Activated T-helper 17 cell treated with anti-CD3 and anti-CD28 coated beads, Interleukin-2, amount 50 U/mL, for 72 hours (primary cell): ENCODE data around the gene OBP2A. TPM values are rescaled to one million over a fixed set of nuclear protein-coding genes. Genes with fewer than 3 reads are reported as not detected.
A peak's percentile ranks its signal among the peaks of the same experiment; 100 is the strongest.
"Not testable (repeated sequence)": the region's sequence is repeated elsewhere in the genome, so short reads cannot be mapped to it uniquely, and the experiment has no call there.

Experiments
- ATAC-seq: fragments of 150-1000 bp; cut with Tn5 transposase; replicated peaks from 2 replicates; pipeline ENCODE4 v1.10.0; 2021; ENCODE audit warnings: mild to moderate bottlenecking, moderate library complexity
- H3K27ac Mint-ChIP-seq: one replicate; pipeline ENCODE4 v1.8.0; 2022; ENCODE audit warnings: mixed read lengths
- H3K27me3 Mint-ChIP-seq: one replicate; pipeline ENCODE4 v1.8.0; 2022; ENCODE audit warnings: mixed read lengths
- H3K36me3 Mint-ChIP-seq: one replicate; pipeline ENCODE4 v1.8.0; 2022; ENCODE audit warnings: low read depth, mild to moderate bottlenecking, mixed read lengths
- H3K4me1 Mint-ChIP-seq: one replicate; pipeline ENCODE4 v1.8.0; 2022; ENCODE audit warnings: mixed read lengths
- H3K4me3 Mint-ChIP-seq: one replicate; pipeline ENCODE4 v1.8.0; 2022; ENCODE audit warnings: mild to moderate bottlenecking, mixed read lengths
- H3K9me3 Mint-ChIP-seq: one replicate; pipeline ENCODE4 v1.8.0; 2022; ENCODE audit warnings: mixed read lengths
- total RNA-seq, 2 donors: library from RNA; stranded (reverse); gene quantifications; one replicate each; pipeline ENCODE4 v1.2.3, GENCODE V29; 2022

The OBP2A gene
- total RNA-seq, 2 donors from 2014 or later = not detected

DNA sequence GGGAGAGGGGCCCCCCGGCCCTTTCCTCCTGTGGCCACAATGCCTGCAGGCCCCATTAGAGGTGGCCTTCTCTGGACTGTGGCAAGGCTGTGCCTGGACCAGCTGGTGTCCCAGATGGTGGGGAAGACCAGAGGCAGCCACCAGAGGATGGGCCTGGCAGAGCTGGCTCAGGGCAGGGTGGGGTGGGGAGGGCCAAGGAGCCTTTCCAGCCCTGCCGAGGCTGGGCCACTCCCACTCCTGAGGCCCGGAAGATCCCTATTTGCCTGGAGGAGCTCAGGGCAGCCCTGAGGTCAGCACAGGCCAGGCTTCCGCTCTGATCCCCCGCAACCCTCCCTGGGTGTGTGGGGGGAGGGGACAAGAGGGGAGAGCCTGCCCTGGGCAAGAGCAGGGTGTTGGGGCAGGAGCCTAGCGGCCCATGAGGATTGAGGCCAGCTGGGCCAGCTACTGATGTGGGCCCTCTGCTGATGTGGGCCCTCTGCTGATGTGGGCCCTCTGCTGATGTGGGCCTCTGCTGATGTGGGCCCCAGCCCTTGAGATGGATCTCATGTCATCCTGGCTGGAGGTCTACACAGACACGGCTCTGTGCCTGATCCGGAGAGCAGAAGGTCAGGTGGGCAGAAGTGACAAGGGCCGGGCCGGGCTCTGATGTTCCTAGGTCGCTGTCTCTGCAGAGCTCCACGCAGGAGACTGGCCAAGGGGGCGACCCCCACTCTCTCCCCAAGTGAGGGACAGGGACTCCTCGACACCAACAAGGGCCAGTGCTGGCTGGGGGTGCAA lies 39.4 kb upstream of the OBP2A start:
- no peak for ATAC-seq
- no peak overlapping the region for H3K27ac Mint-ChIP-seq
- no peak overlapping the region for H3K4me3 Mint-ChIP-seq
- peaks cover 38% of the 10 kb centered on the region for H3K36me3 Mint-ChIP-seq
- peaks cover 5% of the 10 kb centered on the region for H3K9me3 Mint-ChIP-seq
- peaks cover 4% of the 10 kb centered on the region for H3K4me1 Mint-ChIP-seq
- H3K27me3 Mint-ChIP-seq = no peaks in the 10 kb centered on the region

DNA sequence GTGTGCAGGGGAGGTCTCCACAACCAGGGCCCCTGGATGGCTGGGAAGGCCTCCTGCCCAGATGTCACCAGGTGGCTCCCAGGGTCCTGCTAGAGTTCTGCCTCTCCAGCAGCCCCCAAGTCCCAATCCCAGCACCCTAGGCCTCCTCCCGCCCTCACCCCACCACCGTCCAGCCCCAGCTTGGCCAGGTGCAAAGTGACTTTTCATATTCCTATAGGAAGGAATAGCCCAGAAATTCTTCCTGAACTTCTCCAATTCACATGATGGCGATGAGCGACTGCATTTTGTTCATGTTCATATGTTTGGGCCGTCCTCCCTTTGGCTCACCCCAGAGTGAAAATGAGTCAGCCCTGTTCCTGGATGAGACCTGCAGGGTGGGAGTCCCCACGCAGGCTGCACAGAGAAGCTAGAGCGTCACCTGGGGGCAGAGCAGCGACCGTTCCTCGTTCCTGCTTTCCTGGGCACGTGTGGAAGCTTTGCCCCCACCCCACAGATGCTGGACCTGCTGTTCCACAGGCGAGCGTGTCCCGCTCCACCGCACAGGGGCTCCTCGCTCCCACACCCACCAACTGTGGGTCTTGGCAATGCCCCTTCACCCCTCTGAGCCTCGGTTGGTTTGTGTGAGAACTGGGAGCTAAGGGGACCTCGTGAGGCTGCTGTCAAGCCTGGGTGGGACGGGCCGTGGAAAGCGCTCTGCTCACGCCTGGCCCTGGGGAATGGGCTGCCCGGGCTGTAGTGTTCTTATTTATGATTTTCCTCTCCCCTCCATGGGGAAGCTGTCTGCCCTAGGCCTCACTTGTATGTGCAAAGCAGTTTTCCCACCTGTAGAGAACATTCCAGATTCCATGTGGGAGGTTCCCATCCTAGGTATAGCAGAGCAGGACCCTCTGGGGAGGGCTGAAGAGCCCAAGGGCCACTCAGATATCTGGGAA lies 38.6 kb upstream of the OBP2A start:
- Mint-ChIP-seq H3K4me3 (no peak overlapping the region), H3K4me1 (peaks cover 8% of the 10 kb centered on the region), H3K9me3 (peaks cover 5% of the 10 kb centered on the region), H3K36me3 (peaks cover 29% of the 10 kb centered on the region), H3K27me3 (no peaks in the 10 kb centered on the region), H3K27ac (no peak overlapping the region)
- ATAC-seq = no peak

GRCh38 chr9:135508211-135508820 lies 37.6 kb upstream of the OBP2A start:
- Mint-ChIP-seq H3K9me3 (peaks cover 5% of the 10 kb centered on the region), H3K4me1 (peaks cover 8% of the 10 kb centered on the region), H3K4me3 (no peak overlapping the region), H3K27me3 (no peaks in the 10 kb centered on the region), H3K27ac (no peak overlapping the region), H3K36me3 (peaks cover 20% of the 10 kb centered on the region)
- no peak for ATAC-seq

DNA sequence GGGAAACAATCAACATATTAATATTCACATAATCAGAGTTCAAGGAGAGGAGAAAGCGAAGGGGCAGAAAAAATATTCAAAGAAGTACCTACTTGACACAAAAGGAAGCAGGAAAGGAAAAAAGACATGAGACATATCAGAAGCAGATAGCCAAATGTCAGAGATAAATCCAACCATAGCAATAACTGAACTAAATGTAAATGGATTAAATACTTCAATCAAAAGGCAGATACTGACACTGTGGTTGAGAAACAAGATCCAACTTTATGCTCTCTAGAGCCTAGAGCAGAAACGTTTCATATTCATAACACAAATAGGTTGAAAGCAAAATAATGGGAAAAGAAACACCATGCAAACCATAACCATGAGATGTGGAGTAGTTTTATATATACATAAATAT lies 36.5 kb upstream of the OBP2A start:
- no peak overlapping the region for H3K4me3 Mint-ChIP-seq
- H3K36me3 Mint-ChIP-seq = peaks cover 9% of the 10 kb centered on the region
- ATAC-seq = no peak
- no peak overlapping the region for H3K27ac Mint-ChIP-seq
- H3K9me3 Mint-ChIP-seq = peaks cover 5% of the 10 kb centered on the region
- peaks cover 8% of the 10 kb centered on the region for H3K4me1 Mint-ChIP-seq
- no peaks in the 10 kb centered on the region for H3K27me3 Mint-ChIP-seq

- Mint-ChIP-seq H3K4me1 (peaks cover 8% of the 10 kb centered on the region), H3K4me3 (no peak overlapping the region), H3K27me3 (no peaks in the 10 kb centered on the region), H3K36me3 (no peaks in the 10 kb centered on the region), H3K9me3 (peaks cover 5% of the 10 kb centered on the region), H3K27ac (no peak overlapping the region)
- ATAC-seq = no peak
Observed at GRCh38 chr9:135512241-135512603, 33.7 kb upstream of the OBP2A start.

DNA sequence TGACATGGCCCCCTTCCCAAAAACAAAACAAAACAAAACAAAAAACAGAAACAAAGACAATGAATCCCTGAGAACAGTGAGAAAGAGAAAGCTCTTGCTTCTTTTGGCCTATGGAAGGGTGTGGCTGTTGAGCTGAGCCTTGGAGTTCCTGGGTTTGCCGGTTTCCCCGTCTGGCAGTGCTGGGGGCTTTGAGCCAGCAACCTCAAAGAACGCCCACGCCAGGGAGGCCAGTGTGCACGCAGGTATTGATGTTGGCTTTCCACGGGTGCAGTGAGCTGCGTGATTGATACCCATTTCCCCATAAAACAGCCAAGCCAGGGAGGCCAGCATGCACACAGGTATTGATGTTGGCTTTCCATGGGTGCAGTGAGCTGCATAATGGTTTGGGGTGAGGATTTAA lies 33.0 kb upstream of the OBP2A start:
- no peak for ATAC-seq
- Mint-ChIP-seq H3K9me3 (peaks cover 5% of the 10 kb centered on the region), H3K36me3 (no peaks in the 10 kb centered on the region), H3K4me3 (no peak overlapping the region), H3K27me3 (no peaks in the 10 kb centered on the region), H3K27ac (no peak overlapping the region), H3K4me1 (peaks cover 8% of the 10 kb centered on the region)

GRCh38 chr9:135513351-135513846 lies 32.5 kb upstream of the OBP2A start:
- peaks cover 5% of the 10 kb centered on the region for H3K9me3 Mint-ChIP-seq
- peaks cover 8% of the 10 kb centered on the region for H3K4me1 Mint-ChIP-seq
- no peaks in the 10 kb centered on the region for H3K27me3 Mint-ChIP-seq
- no peak for ATAC-seq
- no peak overlapping the region for H3K4me3 Mint-ChIP-seq
- H3K36me3 Mint-ChIP-seq = no peaks in the 10 kb centered on the region
- H3K27ac Mint-ChIP-seq = no peak overlapping the region

GRCh38 chr9:135513906-135514305 lies 32.0 kb upstream of the OBP2A start:
- H3K27ac Mint-ChIP-seq, H3K4me3 Mint-ChIP-seq, H3K36me3 Mint-ChIP-seq, H3K27me3 Mint-ChIP-seq, H3K4me1 Mint-ChIP-seq, H3K9me3 Mint-ChIP-seq, ATAC-seq: not testable (repeated sequence)

GRCh38 chr9:135514342-135515082 lies 31.4 kb upstream of the OBP2A start:
- ATAC-seq = no peak
- H3K36me3 Mint-ChIP-seq = no peaks in the 10 kb centered on the region
- peaks cover 8% of the 10 kb centered on the region for H3K4me1 Mint-ChIP-seq
- no peak overlapping the region for H3K4me3 Mint-ChIP-seq
- peaks cover 3% of the 10 kb centered on the region for H3K27me3 Mint-ChIP-seq
- no peak overlapping the region for H3K27ac Mint-ChIP-seq
- H3K9me3 Mint-ChIP-seq = no peaks in the 10 kb centered on the region

GRCh38 chr9:135515083-135515951 lies 30.6 kb upstream of the OBP2A start:
- peaks cover 8% of the 10 kb centered on the region for H3K4me1 Mint-ChIP-seq

DNA sequence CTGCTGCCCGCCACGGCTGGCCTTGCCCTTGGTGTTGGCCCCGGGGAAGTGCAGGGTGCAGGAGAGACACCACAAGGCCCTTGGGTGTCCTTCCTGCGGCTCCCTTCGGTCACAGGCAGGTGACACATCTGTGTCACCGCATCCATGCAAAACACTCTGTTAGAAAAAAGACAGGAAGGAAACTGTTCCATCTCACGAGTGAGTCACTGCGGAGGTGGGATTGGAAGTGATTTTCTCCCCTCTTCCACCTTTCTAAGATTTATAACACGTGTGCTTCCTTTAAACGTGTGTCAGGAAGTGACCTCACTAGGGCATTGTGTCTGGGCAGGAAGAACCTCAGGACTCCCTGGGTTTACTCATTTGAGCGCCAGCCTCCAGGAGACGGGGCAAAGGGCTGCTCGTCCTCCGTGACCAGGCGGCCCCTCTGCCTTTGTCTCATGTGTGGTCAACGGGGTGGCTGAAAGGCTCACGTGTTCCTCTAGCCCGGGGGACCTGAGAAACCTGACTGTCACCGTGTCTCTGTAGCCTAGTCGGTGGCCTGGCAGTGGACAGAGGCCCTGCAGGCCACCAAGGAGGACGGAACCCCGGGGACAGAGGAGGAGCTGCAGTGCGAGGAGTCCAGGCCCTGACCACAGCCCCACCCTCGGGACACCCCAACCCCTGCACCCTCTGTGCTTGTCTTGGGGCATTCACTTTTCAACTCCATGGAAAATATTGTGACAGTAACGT lies 29.6 kb upstream of the OBP2A start:
- no peaks in the 10 kb centered on the region for H3K36me3 Mint-ChIP-seq
- H3K4me3 Mint-ChIP-seq = no peak overlapping the region
- no peaks in the 10 kb centered on the region for H3K9me3 Mint-ChIP-seq
- peaks cover 3% of the 10 kb centered on the region for H3K27me3 Mint-ChIP-seq
- peak; percentile 62 for ATAC-seq
- no peak overlapping the region for H3K27ac Mint-ChIP-seq
- H3K4me1 Mint-ChIP-seq = peaks cover 5% of the 10 kb centered on the region

More at GRCh38 chr9:135515083-135515951, 30.6 kb upstream of the OBP2A start:
- ATAC-seq = no peak
- Mint-ChIP-seq H3K4me3 (no peak overlapping the region), H3K27ac (no peak overlapping the region), H3K9me3 (no peaks in the 10 kb centered on the region), H3K36me3 (no peaks in the 10 kb centered on the region), H3K27me3 (peaks cover 3% of the 10 kb centered on the region)

GRCh38 chr9:135517407-135517822 lies 28.5 kb upstream of the OBP2A start:
- Mint-ChIP-seq H3K27me3 (peaks cover 3% of the 10 kb centered on the region), H3K9me3 (no peaks in the 10 kb centered on the region), H3K36me3 (no peaks in the 10 kb centered on the region), H3K27ac (no peak overlapping the region), H3K4me3 (no peak overlapping the region), H3K4me1 (no peaks in the 10 kb centered on the region)
- no peak for ATAC-seq
